Measurements from ENCODE around the gene PGF.

The PGF gene

DNA sequence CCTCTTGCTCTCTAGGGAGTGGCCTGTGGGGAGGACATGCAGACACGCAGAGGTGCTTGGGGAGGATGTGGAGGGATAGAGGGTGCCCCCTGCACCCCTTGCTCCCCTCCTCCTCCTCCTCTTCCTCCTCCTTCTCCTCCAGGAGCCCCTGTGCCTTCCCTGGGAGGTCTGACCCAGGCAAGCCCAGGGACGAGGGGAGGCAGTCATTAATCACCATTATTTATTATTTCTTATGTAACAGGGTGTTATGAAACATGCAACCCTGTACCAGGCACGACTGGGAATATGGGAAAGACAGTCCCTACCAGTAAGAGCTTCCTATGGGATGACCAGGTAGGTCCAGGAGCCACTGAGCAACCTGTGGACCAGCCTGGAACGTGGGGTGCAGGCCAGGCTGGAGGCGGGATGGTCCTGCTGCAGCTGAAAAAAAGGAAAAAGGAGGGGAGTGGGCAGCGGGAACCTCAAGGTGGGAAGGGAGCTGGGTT, 22.5 kb upstream of the PGF start:
- no peak for FAIRE-seq

DNA sequence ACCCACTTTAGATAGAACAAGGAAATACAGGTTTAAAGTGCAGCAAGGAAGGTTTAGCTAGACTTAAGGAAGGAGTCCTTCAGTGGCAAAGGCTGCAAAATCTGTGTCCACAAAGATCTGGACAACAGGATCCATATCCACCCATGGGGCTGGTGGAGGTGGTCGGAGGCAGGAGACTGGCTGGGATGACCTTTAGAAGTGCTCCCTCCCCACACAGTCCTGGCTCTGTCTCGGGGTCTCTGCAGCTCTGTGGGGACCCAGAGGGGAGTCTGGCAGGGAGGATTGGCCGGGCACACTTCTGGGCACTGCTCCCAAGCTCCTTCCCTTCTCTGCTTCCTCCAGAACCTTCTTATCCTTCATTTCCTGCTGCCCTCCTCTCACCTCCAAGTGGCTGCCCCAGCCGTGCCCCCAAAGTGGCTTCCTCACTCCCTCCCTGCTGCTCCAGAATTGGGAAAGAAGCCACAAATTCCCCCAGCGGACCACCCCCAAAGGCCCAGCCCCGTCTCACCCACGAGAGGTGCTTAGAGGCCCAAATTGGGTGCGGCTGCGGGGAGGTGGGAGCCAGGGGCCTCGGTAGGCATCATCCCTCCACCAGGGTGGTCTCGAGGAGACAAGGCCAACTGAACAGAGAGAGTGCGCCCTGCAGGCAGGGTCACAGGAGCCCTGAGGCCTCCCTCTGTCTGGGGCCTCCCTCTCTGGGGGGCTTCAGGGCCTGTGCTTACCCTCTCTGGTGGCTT, 21.9 kb upstream of the PGF start:
- FAIRE-seq = no peak

DNA sequence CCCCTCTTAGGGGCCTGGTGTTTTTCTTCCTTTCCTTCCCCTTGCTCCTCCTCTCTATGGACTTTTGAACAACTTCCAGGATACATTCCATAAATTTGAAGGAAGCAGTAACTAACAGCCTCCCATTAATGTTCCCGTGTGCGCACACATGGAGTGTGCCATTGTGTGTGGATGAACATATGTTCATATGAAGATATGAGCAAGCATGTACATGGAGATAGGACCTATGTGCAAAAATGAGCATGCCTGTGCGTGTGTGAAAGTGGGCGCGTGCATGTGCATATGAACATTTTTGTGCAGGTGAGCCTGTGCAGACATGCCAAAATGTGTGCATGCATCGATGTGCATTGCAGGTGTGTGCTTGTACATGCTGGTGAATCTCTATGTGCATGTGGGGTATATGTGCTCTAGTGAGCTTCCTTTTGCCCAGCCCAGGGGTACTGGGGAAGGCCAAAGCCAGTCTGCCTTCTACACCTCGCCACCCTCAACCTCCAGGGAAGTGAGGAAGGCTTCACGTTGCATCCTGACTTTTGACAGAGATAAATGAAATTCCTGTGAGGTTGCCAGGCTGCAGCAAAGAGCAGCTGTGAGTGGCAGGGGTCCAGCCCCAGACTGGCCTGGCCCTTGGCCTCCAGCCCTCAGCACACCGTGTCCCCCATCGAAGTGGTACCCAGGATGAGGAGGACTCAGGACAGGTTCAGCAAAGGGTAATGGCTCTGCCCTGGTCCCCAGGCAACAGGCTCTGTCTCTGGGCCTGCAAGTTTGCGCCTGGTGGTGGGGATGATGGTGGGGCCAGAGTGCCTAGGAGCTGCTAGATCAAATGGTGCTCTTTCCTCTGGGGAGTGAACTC, 21.1 kb upstream of the PGF start:
- FAIRE-seq = no peak

DNA sequence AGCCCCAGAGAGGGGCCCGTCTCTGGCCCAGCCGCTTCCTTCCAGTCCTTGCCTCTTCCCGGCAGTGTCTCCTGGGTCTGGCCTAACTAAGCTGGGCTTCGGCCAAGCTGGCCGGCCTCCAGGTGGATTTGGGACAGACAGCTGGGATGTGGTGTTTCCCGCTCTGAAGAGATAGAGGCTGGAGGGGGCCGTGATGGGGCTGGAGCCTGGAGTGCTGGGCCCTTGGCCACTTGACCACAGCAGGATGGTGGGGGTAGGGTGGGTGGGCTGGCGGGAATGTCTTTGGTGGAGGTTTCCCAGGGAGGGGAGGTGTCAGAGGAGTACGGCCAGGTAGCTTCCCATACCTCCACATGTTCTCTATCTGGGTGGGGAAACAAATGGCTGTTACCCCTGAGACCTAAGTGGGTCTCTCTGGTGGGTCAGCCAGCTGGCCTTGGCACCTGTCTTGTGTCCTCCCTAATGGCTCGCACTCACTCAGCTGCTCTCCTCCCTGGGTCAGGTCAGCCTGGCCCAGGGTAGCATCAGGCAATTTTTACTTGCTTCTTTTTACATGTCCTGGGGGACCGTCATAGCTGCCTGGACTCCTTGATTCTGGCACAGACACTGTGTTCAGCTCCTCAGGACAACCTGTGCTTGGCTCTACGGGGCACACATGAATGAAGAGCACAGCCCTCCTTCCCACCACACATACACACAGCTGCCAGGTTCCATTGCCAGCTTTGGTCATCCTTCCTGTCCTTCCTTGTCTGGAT, 19.8 kb upstream of the PGF start:
- no peak for FAIRE-seq

DNA sequence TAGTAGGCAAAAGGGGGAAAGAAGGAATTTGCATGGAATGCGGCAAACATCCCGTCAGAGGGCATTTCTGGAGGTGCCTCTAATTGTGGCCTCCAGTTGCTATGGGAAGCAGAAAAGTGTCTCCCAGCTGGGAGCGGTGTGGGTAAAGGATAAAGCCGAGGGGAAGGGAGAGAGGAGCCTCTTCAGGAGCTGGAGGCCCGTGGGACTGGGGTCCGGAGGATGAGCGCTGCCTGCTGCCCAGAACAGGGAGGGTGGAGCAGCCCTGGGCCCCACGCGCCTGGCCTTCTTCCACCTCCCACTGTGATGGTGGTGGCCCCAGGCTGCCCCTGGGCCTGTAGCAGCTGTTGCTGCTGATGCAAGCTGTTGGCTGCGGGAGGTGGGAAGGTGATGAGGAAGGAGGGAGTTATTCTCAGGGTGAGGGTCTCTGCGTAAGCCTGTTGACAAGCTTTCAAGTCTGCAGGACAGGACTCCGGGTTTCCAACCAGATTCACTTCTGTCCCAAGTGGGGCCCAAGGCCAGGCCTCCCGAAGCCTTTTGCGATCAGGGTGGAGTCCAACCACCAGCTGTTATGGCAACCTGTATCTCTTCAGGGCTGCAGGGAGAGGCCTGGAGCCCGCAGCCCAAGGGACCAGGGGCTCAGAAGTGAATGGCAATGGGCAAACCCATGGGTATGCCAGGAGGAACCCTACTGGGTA, 19.1 kb upstream of the PGF start:
- FAIRE-seq = no peak

DNA sequence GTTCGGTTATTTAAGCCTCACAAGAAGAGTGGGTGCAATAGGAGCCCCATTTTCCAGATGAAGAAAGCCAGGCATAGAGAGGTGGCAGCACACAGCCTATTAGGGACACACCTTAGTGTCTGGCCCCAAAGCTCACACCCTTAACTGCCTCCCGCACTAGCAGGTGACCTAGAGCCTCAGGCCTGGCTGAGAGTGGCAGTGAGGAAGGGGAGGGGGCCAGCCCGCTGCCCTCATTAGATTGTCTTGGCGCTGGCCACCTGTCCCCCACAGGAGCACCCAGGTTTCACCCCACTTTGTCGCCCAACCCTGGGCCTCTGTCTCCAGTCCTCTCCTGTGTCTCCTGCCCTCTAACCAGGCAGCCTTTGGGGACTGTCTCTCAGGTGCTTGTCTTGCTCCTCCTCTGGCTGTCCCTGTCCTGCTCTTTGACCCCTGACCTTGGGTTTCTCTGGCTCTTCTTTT, 18.5 kb upstream of the PGF start:
- no peak for FAIRE-seq

DNA sequence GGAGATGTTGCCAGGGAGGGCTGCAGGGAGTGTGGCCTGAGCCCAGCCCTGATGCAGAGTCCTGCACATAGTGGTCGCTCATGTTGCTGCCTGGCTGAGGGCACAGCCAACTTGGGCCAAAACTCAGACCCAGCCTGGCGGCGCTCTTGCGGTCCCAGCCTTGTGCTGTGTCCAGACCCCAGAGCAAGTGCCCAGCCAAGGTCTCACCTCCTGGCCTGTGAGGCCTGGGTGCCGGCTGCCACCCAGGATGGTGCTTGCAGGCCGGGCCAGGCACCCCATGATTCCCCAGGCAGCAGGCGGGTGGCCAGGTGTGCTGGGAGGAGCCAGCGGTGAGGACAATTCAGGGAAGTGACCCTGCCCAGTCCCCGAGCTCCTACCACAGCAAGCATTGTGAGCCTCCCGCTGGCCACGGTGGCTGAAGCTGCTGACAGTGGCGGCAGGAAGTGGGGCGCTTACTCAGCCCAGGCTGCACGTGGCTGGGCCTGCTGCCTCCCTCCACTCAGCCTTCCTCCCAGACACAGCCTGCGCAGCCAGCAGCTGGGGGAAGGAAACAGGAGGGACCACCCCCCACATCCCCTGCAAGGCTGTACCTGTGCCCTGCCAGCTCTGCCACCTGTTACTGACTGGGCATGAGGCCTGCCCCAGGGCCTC, 17.7 kb upstream of the PGF start:
- FAIRE-seq = no peak

DNA sequence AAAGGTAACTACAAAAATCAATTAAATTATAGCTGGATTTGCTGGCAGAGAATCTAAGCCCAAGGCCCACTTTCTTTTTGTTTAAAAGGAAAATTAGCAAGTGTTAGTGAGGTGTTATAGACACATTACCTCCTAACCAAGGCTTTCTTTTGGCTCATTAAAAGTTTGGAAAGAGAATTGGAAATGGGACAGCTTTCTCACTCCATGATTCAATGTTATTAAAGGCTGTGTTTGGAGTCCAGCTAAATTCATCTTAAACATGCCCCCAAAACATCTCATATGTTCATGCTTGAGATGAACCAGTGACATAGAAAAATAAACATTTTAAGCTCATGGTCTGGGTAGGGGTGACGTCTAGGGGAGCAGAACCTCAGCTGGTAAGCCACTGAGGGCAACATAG, 13.4 kb upstream of the PGF start:
- no peak for FAIRE-seq

DNA sequence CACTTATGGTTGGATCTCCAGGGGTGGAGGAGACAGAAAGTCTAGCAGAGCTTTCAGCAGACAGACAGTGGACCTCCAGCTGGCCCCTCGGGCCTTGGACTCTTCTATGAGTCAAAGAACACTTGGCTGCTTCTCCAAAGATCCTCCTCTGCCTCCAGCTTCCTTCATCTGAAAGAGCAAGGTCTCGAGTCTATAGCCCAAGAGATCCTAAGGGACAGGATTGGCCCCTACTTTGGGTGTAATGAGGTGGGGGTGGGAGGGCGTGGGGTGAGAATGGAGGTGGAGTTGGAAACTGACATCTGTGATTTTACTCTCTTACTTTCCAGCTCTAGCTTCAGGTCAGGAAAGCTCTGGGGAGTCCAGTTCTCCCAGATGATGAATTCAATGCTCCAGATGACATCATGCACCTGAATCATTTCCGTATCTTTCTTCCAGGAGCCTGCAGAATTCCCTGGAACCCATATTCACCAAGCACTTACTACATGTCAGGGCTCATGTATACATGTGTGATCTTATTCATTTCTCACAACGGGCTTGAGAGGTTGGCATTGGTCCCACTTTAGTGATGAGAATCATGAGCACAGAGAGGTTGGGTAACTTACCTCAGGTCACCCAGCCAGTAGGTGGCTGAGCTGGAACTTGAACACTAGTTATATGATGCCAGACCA, 10.2 kb upstream of the PGF start:
- FAIRE-seq = no peak

DNA sequence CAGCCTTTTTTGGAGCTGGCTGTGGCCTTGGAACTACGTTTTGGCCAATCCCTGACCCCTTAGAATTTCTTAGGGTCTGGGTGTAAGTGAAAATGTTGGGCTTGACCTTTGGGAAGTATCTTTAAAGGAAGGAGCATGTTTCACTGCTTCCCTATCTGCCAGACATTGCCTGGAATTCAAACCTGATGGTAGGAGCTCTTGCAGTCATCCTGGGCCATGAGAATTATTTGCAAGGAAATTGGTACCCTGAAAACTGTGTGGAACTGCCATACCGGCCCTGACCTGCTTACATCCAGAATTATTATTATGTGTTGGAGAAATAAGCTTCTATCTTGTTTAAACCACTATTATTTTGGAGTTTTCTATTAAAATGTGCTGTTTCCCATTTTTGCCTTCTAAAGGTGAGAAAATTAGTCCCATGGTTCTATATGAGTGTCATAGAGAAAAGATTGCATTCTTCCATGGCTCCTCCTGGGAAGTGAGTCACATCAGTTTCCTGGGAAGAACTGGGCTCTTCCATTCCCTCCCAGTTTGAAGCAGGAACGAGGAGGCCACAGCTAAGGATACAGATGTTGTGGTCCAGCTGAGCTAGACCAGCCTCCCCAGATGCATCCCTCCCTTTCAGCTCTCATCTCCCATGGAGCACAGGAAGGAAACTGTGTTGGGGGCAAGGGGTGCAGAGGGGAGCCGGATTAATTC, 9.5 kb upstream of the PGF start:
- FAIRE-seq = no peak

DNA sequence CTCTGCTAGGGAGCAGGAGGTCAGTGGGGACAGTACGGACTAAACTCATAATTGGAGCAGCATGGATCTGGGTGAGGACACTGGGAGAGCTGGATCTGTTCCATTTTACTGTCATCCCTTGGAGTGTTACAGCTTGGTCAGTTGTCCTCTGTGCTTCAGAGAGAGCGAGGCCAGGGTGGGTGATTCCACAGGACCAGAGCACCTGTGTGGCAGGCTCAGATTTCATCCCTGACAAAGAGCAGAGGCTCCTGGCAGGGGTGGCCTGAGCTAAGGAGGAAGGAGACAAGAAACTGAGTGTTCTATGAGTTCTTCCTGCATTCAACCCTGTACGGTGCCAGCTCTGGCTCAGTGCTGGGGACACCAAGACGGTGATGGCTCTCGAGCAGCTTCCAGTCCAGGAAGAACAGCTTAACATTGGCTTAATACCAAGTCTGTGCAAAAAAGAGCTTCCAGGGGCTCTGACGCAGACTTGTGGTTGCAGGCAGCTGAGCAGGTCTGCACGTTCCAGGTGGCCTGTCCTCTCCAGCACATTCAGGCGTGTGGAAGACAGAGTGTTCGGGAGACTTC, 8.4 kb upstream of the PGF start:
- FAIRE-seq = no peak

DNA sequence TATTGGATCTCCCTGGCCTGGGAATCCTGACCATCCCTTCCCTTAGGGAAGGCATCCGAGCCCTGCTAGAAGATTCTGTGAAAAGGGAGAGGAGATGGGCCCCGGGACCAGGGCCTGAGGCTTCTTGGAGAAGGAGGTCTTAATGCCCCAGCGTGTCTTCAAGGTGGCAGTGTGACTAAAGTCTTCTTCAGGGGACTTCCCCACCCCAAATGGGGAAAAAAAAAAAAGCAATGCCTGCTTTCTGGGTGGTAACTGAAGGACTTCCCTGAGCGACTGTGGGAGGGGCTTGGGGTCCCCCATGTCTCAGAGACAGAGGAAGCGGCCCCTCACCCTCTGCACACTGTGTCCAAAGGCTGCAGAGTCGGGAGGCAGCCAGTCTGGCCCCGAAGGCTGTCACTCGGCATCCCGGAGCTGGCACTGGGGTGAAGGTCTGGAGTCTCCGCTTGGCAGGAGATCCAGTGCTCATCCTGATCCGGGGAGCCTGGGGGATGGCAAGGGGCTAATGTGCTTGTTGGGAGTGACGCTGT, 7.8 kb upstream of the PGF start:
- FAIRE-seq = no peak

DNA sequence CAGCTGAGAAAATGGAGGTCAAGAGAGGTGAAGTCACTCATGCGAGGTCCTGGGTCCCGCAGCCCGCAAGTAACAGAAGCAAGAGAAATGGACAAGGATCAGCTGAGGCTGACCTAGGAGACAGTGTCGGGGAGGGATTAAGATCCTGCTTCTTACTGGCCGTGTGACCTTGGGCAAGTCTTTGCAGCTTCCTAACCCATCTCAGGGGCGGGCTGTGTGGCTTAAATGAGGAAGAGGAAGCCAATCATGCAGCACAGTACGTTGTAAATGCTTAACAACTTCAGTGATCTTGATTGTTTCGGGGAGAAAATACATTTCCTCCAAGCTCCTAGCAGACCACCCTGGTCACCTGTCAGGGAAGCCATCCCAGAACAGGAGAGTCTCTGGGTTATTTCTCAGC, 7.1 kb upstream of the PGF start:
- FAIRE-seq = no peak

DNA sequence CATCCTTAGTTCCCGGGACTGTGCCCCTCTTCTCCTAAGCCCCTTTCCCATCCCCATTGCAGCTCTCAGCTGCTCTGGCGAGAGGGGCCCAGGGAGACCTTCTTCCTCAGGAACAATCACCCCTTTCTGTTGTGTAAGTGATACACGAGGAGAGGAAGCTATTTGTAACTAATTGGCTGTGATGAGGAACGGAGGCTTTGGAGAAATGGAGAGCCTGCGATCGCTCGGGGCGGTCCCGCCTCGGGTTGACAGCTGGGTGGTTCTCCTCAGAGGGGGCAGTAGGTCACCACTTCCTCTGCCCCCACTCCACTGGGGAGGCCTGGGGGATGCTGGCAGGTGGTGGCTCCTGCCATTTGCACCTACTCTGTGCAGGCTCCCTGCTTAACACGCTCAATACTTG, 6.6 kb upstream of the PGF start:
- no peak for FAIRE-seq

DNA sequence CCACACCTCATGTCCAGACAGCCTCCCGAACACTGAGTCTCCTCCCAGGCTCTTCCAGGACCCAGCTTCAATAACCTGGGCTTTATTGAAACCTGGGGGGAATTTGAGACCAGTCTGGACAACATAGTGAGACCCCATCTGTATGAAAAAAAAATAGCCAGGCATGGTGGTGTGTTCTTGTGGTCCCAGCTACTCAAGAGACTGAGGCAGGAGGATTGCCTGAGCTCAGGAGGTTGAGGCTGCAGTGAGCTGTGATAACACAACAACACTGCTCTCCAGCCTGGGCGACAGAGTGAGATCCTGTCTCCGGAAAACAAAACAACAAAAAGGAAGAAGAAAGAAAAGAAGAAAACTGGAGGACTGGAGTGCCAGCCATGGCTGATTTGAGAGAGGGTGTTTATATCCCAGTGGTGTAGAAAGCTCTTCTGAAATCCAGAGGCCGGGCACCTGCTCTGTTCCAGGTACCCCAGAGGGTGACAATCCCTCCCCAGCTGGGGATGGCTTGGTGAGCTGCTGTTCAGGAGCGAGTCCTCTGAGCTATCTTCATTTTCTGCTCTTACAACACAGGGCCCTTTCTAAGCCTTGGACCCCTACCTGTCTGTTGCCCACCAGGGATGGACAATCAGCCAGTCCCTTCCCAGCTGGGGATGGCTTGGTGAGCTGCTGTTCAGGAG, 6.0 kb upstream of the PGF start:
- FAIRE-seq = no peak

DNA sequence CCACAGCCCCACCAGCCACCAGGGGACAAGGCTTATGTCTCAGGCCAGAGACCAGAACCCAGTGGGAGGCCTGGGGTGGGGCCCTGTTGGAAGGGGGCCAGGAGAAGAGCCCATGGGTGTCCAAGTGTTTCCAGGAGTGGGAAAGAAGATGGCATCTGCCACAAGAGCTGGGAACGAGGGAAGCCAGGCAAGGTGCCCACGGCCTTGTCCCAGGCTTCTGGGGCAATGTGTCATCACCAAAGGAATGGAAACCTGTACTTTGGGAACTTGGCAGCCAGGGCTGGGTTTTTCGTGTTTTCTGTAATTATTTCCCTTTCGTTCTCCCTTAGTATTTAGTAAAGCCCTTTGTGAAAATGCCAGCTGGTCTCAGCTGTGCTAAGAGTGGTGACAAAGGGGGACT, 5.3 kb upstream of the PGF start:
- no peak for FAIRE-seq

DNA sequence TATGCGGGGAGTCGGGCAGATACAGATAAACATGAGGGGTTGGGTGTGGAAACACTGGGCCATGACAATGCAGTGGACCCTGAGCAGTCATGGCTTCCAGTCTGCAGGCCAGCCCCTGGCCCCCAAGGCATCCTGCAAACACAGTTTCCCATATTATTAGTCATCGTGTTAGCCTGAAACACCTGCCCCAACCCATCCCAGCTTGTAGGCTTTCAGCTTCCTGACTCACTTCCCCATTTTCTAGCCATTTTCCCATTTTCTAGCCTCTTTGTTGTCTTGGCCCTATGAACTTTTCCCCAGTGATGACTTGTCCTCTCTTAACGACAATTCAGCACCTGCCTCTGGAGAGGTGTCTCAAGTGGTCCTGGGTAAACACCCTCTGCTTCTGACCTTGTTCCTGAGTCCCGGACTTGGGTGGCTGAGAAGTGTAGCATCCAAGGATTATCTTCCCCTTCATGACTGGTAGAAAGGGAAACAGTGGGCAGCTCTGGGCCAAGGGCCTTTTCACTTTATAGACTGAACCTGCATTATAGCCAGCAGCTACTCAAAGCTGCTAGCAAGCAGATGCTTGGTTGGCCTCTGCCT, 4.3 kb upstream of the PGF start:
- FAIRE-seq = no peak

DNA sequence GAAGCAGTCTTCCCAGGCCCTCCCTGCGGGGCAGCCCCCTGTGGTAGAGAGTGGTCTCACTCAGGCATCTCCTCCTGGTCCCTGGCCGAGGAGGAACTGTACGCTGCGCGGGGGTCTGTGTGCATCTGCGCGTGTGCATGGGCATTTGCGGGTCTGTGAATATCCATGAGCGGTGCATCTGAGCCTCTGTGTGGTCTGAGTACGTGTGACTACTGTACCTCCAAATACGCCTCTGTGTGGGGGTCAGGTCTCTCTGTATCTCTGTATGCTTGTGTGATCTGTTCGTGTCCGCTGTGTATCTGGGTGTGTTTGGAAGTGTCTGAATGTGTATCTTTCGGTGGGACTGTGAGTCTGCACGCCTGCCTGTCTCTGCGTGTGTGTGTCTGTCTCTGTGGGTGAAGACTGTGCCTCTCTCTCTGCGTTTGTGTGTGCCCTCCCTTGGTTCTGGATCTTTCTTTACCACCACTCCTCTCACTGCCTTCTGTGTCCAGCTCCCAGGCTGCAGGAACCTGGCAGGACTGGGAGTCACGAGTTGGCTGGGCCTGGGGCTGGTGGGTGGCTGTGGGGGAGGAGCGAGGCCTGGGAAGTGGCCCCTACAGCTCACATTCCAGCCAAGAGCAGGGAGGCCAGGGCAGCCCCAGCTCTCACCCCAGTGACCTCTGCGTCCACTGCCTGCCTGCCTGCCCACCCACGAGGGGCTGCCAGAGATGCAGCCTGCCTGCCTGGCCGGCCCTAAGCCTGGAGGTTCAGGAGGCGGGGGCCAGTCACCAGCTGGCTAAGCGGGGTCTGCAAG, 1.1 kb upstream of the PGF start:
- no peak for FAIRE-seq

DNA sequence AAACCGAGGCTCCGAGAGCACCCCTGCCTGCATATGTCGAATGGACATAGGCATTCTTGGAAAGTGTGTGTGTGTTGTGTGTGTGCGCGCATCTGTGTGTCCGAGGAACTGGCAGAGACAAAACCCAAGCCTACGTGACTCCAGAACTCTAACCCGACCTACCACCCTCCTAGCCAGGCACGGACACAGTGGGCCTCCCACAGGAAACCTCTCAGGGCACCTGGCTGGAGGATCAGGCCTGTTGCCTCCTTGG, 556 bp upstream of the PGF start:
- no peak for FAIRE-seq

Data from G401.6 (cell line).